ENCODE results near the gene DSTN.

DSTN gene

GRCh38 chr20:17580895-17581294 lies 11.0 kb downstream of the DSTN start:
- no peak for DNase-seq (ENCODE audit: low read depth)

GRCh38 chr20:17583126-17583525 lies 13.3 kb downstream of the DSTN start:
- no peak for DNase-seq (ENCODE audit: low read depth)

GRCh38 chr20:17584689-17585088 lies 14.8 kb downstream of the DSTN start:
- DNase-seq (ENCODE audit: low read depth) = no peak

- no peak for DNase-seq (ENCODE audit: low read depth)
Measured at GRCh38 chr20:17586250-17586649, 16.4 kb downstream of the DSTN start.

GRCh38 chr20:17587148-17587547 lies 17.3 kb downstream of the DSTN start:
- no peak for DNase-seq (ENCODE audit: low read depth)

GRCh38 chr20:17587824-17588223 lies 17.9 kb downstream of the DSTN start:
- DNase-seq (ENCODE audit: low read depth) = no peak

GRCh38 chr20:17589161-17589834 lies 19.4 kb downstream of the DSTN start:
- DNase-seq (ENCODE audit: low read depth) = no peak

- no peak for DNase-seq (ENCODE audit: low read depth)
Measured at GRCh38 chr20:17590245-17590644, 20.4 kb downstream of the DSTN start.

- no peak for DNase-seq (ENCODE audit: low read depth)
Measured at GRCh38 chr20:17593902-17594301, 24.0 kb downstream of the DSTN start.

GRCh38 chr20:17594443-17594842 lies 24.6 kb downstream of the DSTN start:
- no peak for DNase-seq (ENCODE audit: low read depth)

- no peak for DNase-seq (ENCODE audit: low read depth)
Measured at GRCh38 chr20:17595856-17596255, 26.0 kb downstream of the DSTN start.

GRCh38 chr20:17598013-17598550 lies 28.2 kb downstream of the DSTN start:
- no peak for DNase-seq (ENCODE audit: low read depth)

GRCh38 chr20:17601957-17602356 lies 32.1 kb downstream of the DSTN start:
- no peak for DNase-seq (ENCODE audit: low read depth)

- no peak for DNase-seq (ENCODE audit: low read depth)
Measured at GRCh38 chr20:17602493-17602892, 32.6 kb downstream of the DSTN start.

GRCh38 chr20:17605131-17605660 lies 35.3 kb downstream of the DSTN start:
- no peak for DNase-seq (ENCODE audit: low read depth)

GRCh38 chr20:17606001-17606400 lies 36.1 kb downstream of the DSTN start:
- no peak for DNase-seq (ENCODE audit: low read depth)

- no peak for DNase-seq (ENCODE audit: low read depth)
Measured at GRCh38 chr20:17608701-17609497, 39.0 kb downstream of the DSTN start.

- no peak for DNase-seq (ENCODE audit: low read depth)
Measured at GRCh38 chr20:17609811-17610377, 40.0 kb downstream of the DSTN start.

GRCh38 chr20:17610566-17611289 lies 40.9 kb downstream of the DSTN start:
- DNase-seq (ENCODE audit: low read depth) = no peak

- no peak for DNase-seq (ENCODE audit: low read depth)
Measured at GRCh38 chr20:17611290-17611539, 41.3 kb downstream of the DSTN start.

GRCh38 chr20:17611540-17612286 lies 41.8 kb downstream of the DSTN start:
- no peak for DNase-seq (ENCODE audit: low read depth)

Data from CMK (cell line).